SK-N-MC (cell line): ENCODE results near the gene FAM217A.

Experiments
- EZH2 ChIP-seq: fragments of 200-600 bp; sonication (generic); IDR thresholded peaks from one replicate; pipeline ENCODE4 v1.6.1; 2017; ENCODE audit warnings: antibody characterized with exemption
- POLR2AphosphoS5 ChIP-seq: IDR thresholded peaks from 2 replicates; pipeline ENCODE4 v1.6.1; 2012; ENCODE audit warnings: mild to moderate bottlenecking, low read depth, low read length, borderline replicate concordance

GRCh38 chr6:4067673-4068072 is 11.3 kb downstream of the FAM217A start:
- no peak for TF ChIP-seq EZH2
- no peak for TF ChIP-seq POLR2AphosphoS5
